ENCODE measurements around the gene AURKB. TPM values are rescaled to one million over a fixed set of nuclear protein-coding genes. Genes with fewer than 3 reads are reported as not detected.
A peak's percentile ranks its signal among the peaks of the same experiment; 100 is the strongest.
"Not testable (repeated sequence)": the region's sequence is repeated elsewhere in the genome, so short reads cannot be mapped to it uniquely, and the experiment has no call there.

Gene AURKB
- polyA plus RNA-seq, 4 donors, result 26.7 to 40.2 (median 36.0) TPM

DNA sequence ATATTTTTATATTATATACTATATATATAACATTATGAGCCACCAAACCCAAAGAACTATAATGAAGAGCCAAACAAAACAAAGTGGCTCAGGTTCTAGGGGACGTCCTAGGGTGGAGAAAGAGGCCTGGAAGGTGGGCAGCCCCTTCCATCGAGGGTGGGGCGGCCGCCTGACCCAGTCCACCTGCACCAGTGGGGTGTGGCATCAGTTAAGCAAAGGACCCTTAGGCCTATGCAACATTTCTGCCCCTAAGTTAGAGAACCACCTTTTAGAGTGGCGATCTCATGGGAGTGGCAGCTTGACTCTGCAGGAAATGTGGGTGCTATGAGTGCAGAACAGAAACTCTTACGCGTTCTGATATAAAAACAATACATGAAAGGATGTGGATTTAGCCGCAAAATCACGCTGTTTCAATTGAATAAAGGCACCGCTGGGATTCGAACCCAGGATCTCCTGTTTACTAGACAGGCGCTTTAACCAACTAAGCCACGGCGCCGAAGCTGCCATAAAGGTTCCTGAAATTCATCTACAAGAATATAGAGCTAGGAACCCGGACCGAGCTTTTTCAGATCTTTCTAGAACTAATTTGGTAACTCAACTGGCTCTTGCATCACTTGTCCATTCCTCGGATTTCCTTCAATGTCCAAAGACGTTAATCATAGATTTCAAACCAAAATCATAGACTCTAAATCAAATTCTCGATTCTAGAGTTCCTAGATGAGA lies 15.6 kb upstream of the AURKB start:
- DNase-seq (ENCODE audit: low read depth in 4 of 4, low spot score in 2 of 4), result no peak

DNA sequence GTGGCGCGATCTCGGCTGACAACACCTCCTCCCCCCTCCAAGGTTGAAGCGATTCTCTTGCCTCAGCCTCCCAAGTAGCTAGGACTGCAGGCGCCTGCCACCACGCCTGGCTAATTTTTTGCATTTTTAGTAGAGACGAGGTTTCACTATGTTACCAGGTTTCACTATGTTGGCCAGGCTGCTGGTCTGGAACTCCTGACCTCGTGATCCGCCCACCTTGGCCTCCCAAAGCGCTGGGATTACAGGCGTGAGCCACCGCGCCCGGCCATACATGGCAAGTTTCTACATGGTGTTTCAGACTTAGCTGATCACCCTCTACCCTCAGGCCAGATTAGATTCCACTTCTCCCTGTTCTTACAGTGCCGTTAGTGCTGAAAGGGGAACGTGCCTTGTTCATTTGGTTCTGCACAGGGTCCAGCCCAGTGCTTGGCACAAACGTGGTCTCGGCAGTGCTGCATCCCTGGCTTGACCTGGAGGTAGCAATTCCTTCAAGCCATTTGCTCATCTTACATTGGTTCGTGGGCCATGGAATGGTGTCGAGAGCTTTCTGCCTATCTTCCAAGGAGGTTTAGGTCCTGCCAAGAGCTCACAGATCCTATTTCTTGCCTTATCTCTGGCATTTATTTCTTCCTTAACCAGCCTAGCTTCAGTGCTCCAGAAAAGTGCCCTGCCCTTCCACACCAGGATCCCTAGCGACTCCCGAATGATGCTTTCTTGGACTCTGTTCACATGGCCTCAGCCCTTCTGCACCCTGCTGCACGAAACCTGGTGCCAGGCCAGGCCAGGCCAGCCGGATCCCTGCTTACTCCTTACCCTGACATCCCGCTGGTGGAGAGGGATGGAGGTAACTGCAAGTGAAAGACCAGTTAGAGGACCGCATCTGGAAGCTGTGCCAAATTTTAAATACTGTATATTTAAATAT lies 14.8 kb upstream of the AURKB start:
- DNase-seq (ENCODE audit: low read depth in 4 of 4, low spot score in 2 of 4), result no peak

GRCh38 chr17:8223356-8224126 lies 13.2 kb upstream of the AURKB start:
- peak in 2 of 4 donors; percentile 25 to 46 for DNase-seq (ENCODE audit: low read depth in 4 of 4, low spot score in 2 of 4)

DNA sequence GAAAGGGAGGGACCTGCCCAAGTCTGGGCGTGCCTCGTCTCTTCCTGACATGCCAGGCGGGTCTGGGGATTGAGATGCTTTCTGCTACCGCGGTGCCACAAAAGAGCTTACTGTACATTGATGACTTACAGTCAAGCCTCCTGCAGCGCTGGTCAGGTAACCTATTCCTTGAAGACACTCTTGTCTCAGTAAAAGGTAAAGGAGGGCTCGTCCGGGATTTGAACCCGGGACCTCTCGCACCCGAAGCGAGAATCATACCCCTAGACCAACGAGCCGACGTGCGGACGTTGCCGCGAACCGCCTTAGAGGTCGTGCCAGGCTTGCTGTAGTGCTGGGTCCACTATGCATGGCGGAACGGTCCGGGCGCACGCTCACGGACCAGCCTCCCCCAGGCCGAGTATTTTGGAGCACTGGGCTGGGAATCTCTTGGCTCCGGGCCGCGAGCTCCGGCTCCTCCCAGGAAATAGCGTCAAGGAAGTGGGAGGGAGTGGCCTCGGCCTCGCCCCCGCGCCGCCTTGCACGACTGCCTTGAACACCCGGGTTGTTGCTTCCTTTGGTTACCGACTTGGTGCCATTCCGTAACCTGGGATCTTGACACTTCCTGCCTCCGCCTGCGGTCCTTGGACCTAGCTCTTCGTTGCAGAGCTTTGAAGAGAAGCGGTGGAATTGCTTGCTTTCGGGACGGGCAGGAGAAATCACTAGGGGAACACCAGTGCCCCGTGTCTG lies 12.4 kb upstream of the AURKB start:
- DNase-seq (ENCODE audit: low read depth in 4 of 4, low spot score in 2 of 4), result peak; percentile 77 to 85 (median 84)

- DNase-seq (ENCODE audit: low read depth in 4 of 4, low spot score in 2 of 4), result peak in 1 of 4 donors; percentile 35
Measured at GRCh38 chr17:8222380-8222629, 11.9 kb upstream of the AURKB start.

DNA sequence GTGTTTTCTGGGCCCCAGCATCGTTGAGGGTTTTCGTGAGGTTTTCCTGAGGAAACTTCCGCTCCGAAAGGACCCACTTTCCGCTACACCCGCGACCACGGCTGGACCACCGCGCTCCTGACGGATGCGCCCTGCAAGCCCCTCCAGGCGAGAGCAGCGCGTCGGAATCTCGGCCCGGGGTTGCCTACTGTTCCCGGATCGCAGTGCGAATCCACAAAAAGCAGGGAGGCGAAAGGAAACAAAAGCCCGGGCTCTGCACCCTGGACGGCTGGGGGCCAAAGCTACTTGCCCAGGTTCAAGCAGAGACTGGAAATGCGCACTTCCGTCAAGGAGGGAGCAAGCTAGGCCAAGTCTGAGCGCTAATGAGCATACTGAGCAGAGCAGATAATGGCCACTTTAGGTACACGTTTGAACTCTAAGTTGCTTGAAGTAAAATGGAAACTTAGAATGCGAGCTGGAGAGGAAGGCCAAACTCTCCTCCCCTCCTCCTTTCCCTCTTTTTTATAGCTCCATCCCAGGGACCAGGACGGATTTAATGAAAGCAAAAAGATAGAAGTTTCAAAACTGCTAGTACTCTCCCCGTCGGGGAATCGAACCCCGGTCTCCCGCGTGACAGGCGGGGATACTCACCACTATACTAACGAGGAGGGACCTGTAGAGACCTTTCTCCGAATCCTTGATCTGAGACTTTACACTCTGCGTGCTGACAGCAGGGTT lies 11.4 kb upstream of the AURKB start:
- DNase-seq (ENCODE audit: low read depth in 4 of 4, low spot score in 2 of 4), result peak; percentile 89 to 98 (median 92)

GRCh38 chr17:8220783-8221662 lies 10.6 kb upstream of the AURKB start:
- peak; percentile 91 to 98 (median 95) for DNase-seq (ENCODE audit: low read depth in 4 of 4, low spot score in 2 of 4)

- not testable (repeated sequence) for DNase-seq (ENCODE audit: low read depth in 4 of 4, low spot score in 2 of 4)
Measured at GRCh38 chr17:8214000-8214399, 3.6 kb upstream of the AURKB start.

- no peak for DNase-seq (ENCODE audit: low read depth in 4 of 4, low spot score in 2 of 4)
Measured at GRCh38 chr17:8212312-8213180, 2.2 kb upstream of the AURKB start.

DNA sequence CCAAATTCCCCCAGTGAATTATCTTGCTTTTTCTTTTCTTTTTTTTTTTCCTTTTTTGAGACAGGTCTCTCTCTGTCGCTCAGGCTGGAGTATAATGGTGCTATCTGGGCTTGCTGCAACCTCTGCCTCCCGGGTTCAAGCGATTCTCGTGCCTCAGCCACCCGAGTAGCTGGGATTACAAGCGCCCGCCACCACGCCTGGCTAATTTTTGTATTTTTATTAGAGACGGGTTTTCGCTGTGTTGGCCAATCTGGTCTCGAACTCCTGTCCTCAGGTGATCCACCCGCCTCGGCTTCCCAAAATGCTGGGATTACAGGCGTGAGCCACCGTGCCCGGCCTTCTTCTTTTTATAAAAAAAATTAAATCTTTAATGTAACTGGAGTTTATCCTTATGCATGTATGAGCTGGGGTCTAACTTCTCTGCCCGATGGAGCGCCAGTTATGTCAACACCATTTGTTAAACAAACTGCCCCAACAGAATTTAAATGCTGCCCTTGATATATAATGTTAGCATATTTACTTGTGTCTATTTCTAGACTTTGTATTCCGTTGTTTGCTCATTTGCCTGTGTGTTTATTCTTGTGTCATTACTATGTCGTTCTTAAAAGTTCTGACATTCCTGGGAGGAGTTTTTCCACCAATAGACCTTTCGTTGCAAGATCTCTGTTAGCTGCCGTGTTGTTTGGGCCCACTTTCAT lies 535 bp upstream of the AURKB start:
- DNase-seq (ENCODE audit: low read depth in 4 of 4, low spot score in 2 of 4), result no peak

DNA sequence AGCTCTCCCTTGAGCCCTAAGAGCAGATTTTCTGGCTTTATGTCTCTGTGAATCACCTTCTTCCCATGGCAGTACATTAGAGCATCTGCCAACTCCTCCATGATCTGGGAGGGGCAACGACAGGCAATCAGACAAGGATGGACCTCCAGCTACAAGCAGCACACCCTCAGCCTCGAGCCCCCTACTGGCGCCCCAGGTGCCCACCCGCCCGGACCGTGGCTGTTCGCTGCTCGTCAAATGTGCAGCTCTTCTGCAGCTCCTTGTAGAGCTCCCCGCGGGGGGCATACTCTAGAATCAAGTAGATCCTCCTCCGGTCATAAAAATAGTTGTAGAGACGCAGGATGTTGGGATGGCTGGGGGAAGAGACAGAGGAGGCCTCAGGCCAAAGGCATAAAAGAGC lies 3.8 kb downstream of the AURKB start:
- no peak for DNase-seq (ENCODE audit: low read depth in 4 of 4, low spot score in 2 of 4)

GRCh38 chr17:8204761-8205555 lies 5.4 kb downstream of the AURKB start:
- no peak for DNase-seq (ENCODE audit: low read depth in 4 of 4, low spot score in 2 of 4)

- DNase-seq (ENCODE audit: low read depth in 4 of 4, low spot score in 2 of 4), result peak in 1 of 4 donors; percentile 86
Measured at GRCh38 chr17:8192070-8192815, 18.1 kb downstream of the AURKB start.

GRCh38 chr17:8190506-8190905 lies 19.9 kb downstream of the AURKB start:
- no peak for DNase-seq (ENCODE audit: low read depth in 4 of 4, low spot score in 2 of 4)

DNA sequence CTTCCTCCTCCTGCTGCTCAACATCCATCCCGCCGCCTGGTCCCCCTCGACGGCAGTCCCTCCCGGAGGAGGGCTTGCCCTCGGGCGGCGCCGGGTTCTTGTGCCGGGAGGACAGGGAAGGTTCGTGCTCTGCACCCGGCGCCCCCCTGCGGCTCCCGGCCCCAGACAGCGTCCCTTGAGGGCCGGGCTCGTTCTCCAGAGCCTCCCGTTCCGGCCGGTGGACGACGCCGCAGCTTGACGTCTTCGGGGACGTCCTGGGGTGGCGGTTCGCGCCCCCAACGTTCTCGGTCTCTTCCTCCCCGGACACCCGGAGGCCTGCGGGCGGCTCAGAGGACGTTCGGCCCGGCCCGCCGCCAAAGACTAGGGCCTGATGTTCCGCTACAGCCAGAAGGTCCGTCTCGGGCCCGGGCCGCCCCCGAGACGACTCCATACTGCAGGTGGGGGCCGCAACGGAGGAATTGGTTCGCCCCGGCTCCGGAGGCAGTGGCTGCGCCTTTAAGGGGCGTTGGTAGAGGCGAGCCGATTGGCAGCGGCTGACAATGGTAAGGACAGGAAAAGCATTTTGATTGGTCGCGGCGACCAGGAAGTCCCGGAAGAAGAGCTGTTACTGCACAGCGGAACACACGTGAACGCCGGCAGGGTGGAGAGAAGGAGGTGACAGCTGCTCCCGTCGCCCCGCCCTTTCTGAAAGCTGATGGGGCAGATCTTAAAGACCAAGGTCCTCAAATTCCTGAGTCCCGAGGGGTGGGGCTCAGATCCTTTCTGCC lies 20.5 kb downstream of the AURKB start, which contains the start of gene BORCS6:
Gene BORCS6 (minus strand): TSS at position 470 of the 767 bp plus-strand sequence. CDS start 40 bp downstream, at position 430.
- DNase-seq (ENCODE audit: low read depth in 4 of 4, low spot score in 2 of 4), result peak in 2 of 4 donors; percentile 92
